D721Med (cell line): ENCODE results near the gene SLC7A1.

Experiments used
- DNase-seq: peaks from one replicate; pipeline ENCODE4 v3.0.0; 2011; ENCODE audit warnings: low spot score; ENCODE audit not compliant: insufficient read length
- FAIRE-seq: peaks from 2 replicates; lab custom pipeline; 2011; peaks lifted over from hg19 to GRCh38; lab: Jason Lieb, UNC
- TF ChIP-seq, protein P1 (sequence below): IDR thresholded peaks from 2 replicates; pipeline ENCODE4 v1.5.1; 2012; ENCODE audit warnings: mild to moderate bottlenecking, control low read depth; ENCODE audit not compliant: insufficient read depth; ENCODE audit errors: missing control alignments

SLC7A1 gene

DNA sequence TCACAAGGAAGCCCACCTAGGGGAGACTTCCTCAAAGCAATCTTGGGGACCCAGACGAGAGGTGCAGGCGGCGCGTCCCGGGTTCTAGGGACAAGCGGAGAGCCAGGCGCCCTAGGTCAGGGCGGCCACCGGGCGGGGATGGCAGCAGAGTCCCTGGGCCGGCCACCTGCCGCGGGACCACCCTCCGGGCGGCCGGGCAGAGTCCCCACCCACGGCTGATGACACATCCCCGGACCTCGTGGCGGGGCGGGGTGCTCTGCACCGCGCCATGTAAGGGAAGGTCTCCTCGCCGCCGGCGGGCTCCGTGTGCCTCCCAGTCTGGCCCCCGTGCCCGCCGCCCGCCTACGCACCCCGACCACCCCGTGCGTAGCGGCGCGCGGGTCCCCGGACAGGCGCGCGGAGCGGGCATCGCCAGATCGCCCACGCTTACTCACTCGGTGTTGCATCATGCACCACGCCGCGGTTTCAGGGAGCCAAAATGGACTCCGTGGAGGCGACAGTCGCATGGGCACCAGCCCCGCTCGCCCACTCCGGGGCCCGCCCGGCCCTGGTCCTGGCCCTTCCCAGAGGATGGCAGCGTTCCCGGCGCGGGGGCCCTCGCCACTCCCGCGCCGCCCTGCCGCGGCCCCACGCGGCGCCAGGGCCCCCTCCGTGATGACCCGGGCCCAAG lies 643 bp downstream of the SLC7A1 start:
- FAIRE-seq (no peak), DNase-seq (peak; percentile 35)
- TF ChIP-seq, protein P1, sequence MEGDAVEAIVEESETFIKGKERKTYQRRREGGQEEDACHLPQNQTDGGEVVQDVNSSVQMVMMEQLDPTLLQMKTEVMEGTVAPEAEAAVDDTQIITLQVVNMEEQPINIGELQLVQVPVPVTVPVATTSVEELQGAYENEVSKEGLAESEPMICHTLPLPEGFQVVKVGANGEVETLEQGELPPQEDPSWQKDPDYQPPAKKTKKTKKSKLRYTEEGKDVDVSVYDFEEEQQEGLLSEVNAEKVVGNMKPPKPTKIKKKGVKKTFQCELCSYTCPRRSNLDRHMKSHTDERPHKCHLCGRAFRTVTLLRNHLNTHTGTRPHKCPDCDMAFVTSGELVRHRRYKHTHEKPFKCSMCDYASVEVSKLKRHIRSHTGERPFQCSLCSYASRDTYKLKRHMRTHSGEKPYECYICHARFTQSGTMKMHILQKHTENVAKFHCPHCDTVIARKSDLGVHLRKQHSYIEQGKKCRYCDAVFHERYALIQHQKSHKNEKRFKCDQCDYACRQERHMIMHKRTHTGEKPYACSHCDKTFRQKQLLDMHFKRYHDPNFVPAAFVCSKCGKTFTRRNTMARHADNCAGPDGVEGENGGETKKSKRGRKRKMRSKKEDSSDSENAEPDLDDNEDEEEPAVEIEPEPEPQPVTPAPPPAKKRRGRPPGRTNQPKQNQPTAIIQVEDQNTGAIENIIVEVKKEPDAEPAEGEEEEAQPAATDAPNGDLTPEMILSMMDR, result no peak

DNA sequence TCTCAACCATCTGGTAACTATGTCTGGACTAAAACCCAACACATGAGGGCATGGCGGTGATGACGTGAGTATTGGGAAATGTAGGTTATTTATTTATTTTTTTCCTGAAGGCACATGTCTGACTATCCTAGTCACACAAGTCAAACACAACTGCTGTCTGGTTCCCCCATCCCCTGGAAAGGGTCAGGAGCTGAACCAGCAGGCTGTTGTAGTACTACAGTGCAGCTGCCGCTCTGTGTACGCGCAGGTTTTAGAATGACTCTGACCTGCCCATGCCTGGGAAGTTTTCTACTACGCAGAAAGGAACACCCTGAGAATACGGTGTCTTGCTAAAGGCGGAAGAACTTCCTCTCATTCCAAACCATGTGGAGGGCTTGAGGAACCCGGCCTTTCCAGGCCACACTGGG lies 1.2 kb downstream of the SLC7A1 start:
- no peak for FAIRE-seq
- TF ChIP-seq, protein P1, result no peak
- no peak for DNase-seq

DNA sequence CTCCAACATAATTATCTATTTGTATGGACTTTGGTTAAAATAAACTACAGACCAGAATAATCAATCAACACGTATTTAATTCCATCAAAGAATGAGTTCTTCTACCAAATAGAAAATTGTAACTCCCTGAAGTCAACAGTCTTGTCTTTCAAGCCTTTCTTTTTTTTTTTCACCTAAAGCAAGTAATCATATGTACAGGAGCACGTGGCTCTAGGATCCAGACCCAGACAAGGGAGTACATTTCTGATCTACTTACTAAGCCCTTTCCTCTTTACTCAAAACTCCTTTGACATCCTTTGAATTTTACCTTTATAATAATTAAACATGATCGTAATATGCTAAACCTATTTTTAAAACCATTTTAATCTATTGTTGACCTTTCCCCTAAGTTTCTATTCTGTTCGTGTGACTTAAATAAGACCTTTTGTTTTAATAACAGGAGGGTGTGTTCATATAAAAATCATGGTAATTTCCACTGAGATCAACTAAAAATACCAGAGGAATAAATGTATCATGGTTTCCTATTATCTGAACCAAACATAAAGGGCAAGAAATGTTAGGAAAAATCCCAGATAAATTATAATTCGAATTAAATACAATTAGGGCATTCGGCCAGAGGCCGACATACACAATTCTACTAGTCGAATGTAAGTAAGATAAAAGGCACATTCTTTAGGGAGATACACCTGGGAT lies 1.7 kb downstream of the SLC7A1 start:
- no peak for DNase-seq
- FAIRE-seq, result no peak
- TF ChIP-seq, protein P1, result no peak

DNA sequence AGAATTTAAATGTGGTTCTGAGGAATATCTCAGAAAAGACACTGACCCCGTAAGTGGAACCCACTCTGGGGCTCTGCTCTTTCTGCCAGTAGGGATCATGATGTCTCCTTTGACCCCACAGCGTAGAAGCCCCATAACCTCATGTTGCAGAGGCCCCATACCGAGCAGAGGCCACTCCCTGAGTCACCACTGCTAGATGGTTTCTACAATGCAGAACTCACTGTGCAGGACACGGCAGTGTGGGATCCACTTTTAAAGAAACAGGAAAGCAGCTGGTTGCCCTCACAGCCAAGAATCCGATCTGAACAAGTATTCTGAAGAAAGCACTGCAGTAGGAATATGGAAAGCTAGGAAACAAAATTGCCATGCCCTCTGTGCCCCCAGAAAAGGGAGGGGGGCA lies 4.2 kb downstream of the SLC7A1 start:
- no peak for FAIRE-seq
- TF ChIP-seq, protein P1, result no peak
- no peak for DNase-seq

DNA sequence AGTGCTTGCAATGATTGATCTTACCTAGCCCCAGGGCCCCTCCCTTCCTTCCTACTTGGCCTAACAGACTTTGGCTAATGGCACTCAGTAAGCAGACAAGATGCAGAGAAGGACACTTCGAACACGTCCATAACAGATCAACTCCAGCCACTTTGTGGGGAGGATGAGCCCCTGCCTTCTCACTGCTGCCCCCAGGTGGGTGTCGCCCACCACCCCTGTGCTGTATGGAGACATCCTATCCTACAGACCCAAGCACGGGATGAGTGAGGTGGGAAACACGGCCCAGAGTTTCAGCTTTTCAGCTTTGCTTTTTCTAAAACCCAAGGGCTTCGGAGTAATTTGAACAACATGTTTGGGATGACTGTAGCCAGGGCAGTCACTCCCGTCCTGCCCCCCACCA lies 5.5 kb downstream of the SLC7A1 start:
- TF ChIP-seq, protein P1, result no peak
- DNase-seq (no peak), FAIRE-seq (no peak)

DNA sequence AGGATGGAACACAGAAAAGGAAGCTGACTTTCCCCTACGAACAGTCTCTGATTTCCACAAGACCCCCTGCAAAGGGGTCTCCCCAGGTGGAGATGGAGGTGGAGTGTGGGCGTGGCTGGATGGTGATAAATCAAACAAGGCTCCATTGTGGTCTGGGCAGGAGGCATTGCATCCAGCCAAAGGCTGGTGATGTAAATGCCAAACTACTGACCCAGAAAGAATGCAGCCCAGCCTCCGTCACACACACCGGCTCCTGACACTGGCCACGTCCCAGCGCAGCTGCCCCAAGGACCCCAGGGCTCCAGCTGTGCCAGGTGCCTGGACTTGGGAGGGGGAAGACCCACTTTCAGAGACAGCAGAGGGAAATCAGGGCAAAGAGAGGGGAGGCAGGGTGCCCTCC lies 6.3 kb downstream of the SLC7A1 start:
- DNase-seq (no peak), FAIRE-seq (no peak)
- TF ChIP-seq, protein P1, result no peak

DNA sequence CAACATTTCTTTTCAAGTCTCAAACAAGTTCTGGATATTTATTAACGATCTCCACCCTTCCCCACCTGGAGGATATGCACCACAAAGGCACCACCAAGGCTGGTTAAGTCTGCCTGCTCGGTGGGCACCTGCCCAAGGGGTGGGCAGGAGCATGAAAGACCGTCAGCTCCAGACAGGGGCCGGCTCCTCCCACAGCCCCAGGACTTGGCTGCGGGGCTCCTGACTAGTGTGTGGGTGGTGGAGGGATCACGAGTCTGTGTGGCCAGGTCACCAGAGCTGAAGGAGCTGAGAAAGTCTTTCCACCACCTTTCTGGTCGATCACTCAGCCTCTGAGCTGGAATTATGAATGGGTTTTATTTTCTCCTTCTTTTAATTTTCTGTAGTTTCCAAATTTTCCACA lies 7.8 kb downstream of the SLC7A1 start:
- TF ChIP-seq, protein P1, result no peak
- FAIRE-seq (no peak), DNase-seq (no peak)
